22Rv1 (cell line): ENCODE results near the gene FAM3C.

Experiments
- CTCF ChIP-seq: fragments of 450-650 bp; IDR thresholded peaks from 2 replicates; pipeline ENCODE4 v1.5.1; 2017; ENCODE audit warnings: mild to moderate bottlenecking
- ZFX ChIP-seq: fragments of 450-650 bp; IDR thresholded peaks from 2 replicates; pipeline ENCODE4 v1.6.1; 2017; ENCODE audit warnings: antibody characterized with exemption, borderline replicate concordance

- no peak for TF ChIP-seq ZFX
- no peak for TF ChIP-seq CTCF
These were observed 10.8 kb upstream of the FAM3C start for GRCh38 chr7:121406944-121407343.
